T47D (cell line): Measurements from ENCODE around the gene FBN2.

ENCODE experiments used
- DNase-seq, 2 experiments: peaks; one replicate each; pipeline versions ENCODE4 v3.0.0 to v3.0.0-alpha.2; 2011 to 2012; ENCODE audit warnings: low read depth in 1 of 2, low spot score in 1 of 2
- JUND ChIP-seq: IDR thresholded peaks from 2 replicates; pipeline ENCODE4 v1.6.1; 2012; ENCODE audit warnings: low read depth
- in situ Hi-C: cut with HindIII; loops from 2 replicates; pipeline ENCODE4 v1.10.0; 2016; ENCODE audit warnings: low sequenced_read_pairs, low pct_unique_long_range_greater_than_20kb

Gene FBN2

GRCh38 chr5:128276537-128277216, 261.4 kb downstream of the FBN2 start:
- in situ Hi-C loops: no loop called here
- no peak for TF ChIP-seq JUND
- no peak for DNase-seq

- in situ Hi-C loops: no loop called here
- DNase-seq: peak in 1 of 2 experiments; percentile 51
- no peak for TF ChIP-seq JUND
Observed at GRCh38 chr5:128274441-128274840, 263.6 kb downstream of the FBN2 start.

- in situ Hi-C loops: no loop called here
- no peak for DNase-seq
- no peak for TF ChIP-seq JUND
Observed at GRCh38 chr5:128273736-128274135, 264.3 kb downstream of the FBN2 start.

- in situ Hi-C loops: no loop called here
- no peak for DNase-seq
- TF ChIP-seq JUND: no peak
Observed at GRCh38 chr5:128271859-128272464, 266.1 kb downstream of the FBN2 start.

GRCh38 chr5:128271071-128271470, 267.0 kb downstream of the FBN2 start:
- TF ChIP-seq JUND: no peak

GRCh38 chr5:128264564-128265360, 273.3 kb downstream of the FBN2 start:
- no peak for DNase-seq
- in situ Hi-C loops: no loop called here
- no peak for TF ChIP-seq JUND

More at GRCh38 chr5:128271071-128271470, 267.0 kb downstream of the FBN2 start:
- no peak for DNase-seq
- in situ Hi-C loops: no loop called here

GRCh38 chr5:128263357-128263756, 274.7 kb downstream of the FBN2 start:
- in situ Hi-C loops: no loop called here
- no peak for DNase-seq

GRCh38 chr5:128262911-128263310, 275.1 kb downstream of the FBN2 start:
- DNase-seq: no peak
- no peak for TF ChIP-seq JUND
- in situ Hi-C loops: no loop called here

More at GRCh38 chr5:128263357-128263756, 274.7 kb downstream of the FBN2 start:
- no peak for TF ChIP-seq JUND

- TF ChIP-seq JUND: no peak
- no peak for DNase-seq
- in situ Hi-C loops: no loop called here
Observed at GRCh38 chr5:128259607-128260021, 278.4 kb downstream of the FBN2 start.

GRCh38 chr5:128258372-128258771, 279.7 kb downstream of the FBN2 start:
- TF ChIP-seq JUND: no peak
- in situ Hi-C loops: no loop called here
- no peak for DNase-seq

GRCh38 chr5:128257076-128257475, 281.0 kb downstream of the FBN2 start:
- DNase-seq: no peak
- no peak for TF ChIP-seq JUND
- in situ Hi-C loops: no loop called here

- in situ Hi-C loops: no loop called here
- no peak for TF ChIP-seq JUND
- DNase-seq: no peak
Observed at GRCh38 chr5:128254789-128255188, 283.3 kb downstream of the FBN2 start.

GRCh38 chr5:128253880-128254279, 284.2 kb downstream of the FBN2 start:
- DNase-seq: no peak
- in situ Hi-C loops: no loop called here
- TF ChIP-seq JUND: no peak
